ENCODE data around the gene SPTBN5.

Gene SPTBN5

GRCh38 chr15:41801850-41802455 is 91.9 kb downstream of the SPTBN5 start:
- TF ChIP-seq, protein P1, sequence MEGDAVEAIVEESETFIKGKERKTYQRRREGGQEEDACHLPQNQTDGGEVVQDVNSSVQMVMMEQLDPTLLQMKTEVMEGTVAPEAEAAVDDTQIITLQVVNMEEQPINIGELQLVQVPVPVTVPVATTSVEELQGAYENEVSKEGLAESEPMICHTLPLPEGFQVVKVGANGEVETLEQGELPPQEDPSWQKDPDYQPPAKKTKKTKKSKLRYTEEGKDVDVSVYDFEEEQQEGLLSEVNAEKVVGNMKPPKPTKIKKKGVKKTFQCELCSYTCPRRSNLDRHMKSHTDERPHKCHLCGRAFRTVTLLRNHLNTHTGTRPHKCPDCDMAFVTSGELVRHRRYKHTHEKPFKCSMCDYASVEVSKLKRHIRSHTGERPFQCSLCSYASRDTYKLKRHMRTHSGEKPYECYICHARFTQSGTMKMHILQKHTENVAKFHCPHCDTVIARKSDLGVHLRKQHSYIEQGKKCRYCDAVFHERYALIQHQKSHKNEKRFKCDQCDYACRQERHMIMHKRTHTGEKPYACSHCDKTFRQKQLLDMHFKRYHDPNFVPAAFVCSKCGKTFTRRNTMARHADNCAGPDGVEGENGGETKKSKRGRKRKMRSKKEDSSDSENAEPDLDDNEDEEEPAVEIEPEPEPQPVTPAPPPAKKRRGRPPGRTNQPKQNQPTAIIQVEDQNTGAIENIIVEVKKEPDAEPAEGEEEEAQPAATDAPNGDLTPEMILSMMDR (IDR thresholded peaks at IDR 0.05; ENCODE audit: extremely low read depth, missing control alignments) = no peak
- no peak for DNase-seq (ENCODE audit: low spot score)

DNA sequence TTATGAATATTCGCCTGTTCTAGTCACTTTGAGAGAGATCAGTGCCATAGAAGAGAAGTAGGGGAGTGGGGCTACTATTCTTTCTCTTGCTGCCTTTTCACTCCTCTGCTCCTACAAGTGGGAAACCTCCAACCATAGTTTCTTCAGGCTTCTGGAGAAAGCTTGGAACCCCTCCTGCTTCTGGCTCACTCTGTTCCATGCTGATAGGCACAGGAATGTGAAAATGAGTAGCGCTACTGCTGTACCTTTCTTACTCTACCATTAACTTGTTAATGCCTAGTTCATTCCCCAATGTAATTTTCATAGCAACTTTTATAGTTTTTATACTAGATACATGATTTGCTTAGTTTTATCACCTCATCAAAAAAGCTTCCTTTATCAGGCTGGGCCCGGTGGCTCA is 92.7 kb downstream of the SPTBN5 start:
- TF ChIP-seq, protein P1 (IDR thresholded peaks at IDR 0.05; ENCODE audit: extremely low read depth, missing control alignments) = no peak
- DNase-seq (ENCODE audit: low spot score) = no peak

DNA sequence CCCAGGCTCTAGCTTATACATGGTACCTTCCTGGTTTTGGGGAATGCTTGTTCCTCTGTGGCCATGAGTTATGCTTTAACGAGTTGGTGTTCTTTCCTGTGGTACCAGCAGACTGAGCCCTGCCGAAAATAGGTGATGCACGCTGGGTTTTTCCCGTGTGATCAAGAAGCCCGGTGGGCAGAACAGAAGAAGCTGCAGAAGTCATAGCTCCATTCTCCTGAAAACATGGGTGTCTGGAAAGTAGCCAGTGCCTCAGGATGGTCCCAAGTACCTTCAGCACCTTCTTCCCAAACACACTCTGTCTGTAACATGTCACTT is 94.4 kb downstream of the SPTBN5 start:
- DNase-seq (ENCODE audit: low spot score) = no peak
- TF ChIP-seq, protein P1 (IDR thresholded peaks at IDR 0.05; ENCODE audit: extremely low read depth, missing control alignments) = no peak

- TF ChIP-seq, protein P1 (IDR thresholded peaks at IDR 0.05; ENCODE audit: extremely low read depth, missing control alignments) = no peak
- DNase-seq (ENCODE audit: low spot score) = no peak
Measured at GRCh38 chr15:41798607-41799487, 95.0 kb downstream of the SPTBN5 start.

All from GM20000 (cell line).